ENCODE measurements around the gene CYP2U1. TPM values are rescaled to one million over a fixed set of nuclear protein-coding genes. Genes with fewer than 3 reads are reported as not detected.

CYP2U1 gene
- polyA plus RNA-seq, 1 donor, result 6.6 TPM

GRCh38 chr4:107977966-107978705 lies 46.8 kb downstream of the CYP2U1 start:
- H3K4me1 ChIP-seq (ENCODE audit: control insufficient read depth, insufficient read depth, low read length), result peaks cover 7% of the 10 kb centered on the region
- WGBS (ENCODE audit: insufficient coverage, low lambda C conversion rate), result no CpG with 5 or more reads among the region's 3 CpGs
- no peaks in the 10 kb centered on the region for H3K27me3 ChIP-seq (ENCODE audit: control insufficient read depth, insufficient read depth, low read length)
- no peak overlapping the region for H3K4me3 ChIP-seq (ENCODE audit: low read length)
- DNase-seq, result no peak
- no peaks in the 10 kb centered on the region for H3K36me3 ChIP-seq (ENCODE audit: control insufficient read depth, insufficient read depth, low read length)
- no peak overlapping the region for H3K27ac ChIP-seq (ENCODE audit: low read length)
- H3K9me3 ChIP-seq (ENCODE audit: control insufficient read depth, low read depth, low read length), result peaks cover 7% of the 10 kb centered on the region

GRCh38 chr4:107978716-107979451 lies 47.5 kb downstream of the CYP2U1 start:
- H3K27me3 ChIP-seq (ENCODE audit: control insufficient read depth, insufficient read depth, low read length), result no peaks in the 10 kb centered on the region
- no peak overlapping the region for H3K4me3 ChIP-seq (ENCODE audit: low read length)
- WGBS (ENCODE audit: insufficient coverage, low lambda C conversion rate), result 83% methylated on average over 1 of the region's 2 CpGs
- H3K9me3 ChIP-seq (ENCODE audit: control insufficient read depth, low read depth, low read length), result peaks cover 7% of the 10 kb centered on the region
- no peaks in the 10 kb centered on the region for H3K36me3 ChIP-seq (ENCODE audit: control insufficient read depth, insufficient read depth, low read length)
- peaks cover 1% of the 10 kb centered on the region for H3K4me1 ChIP-seq (ENCODE audit: control insufficient read depth, insufficient read depth, low read length)
- H3K27ac ChIP-seq (ENCODE audit: low read length), result no peak overlapping the region
- DNase-seq, result no peak

- H3K4me1 ChIP-seq (ENCODE audit: control insufficient read depth, insufficient read depth, low read length), result peaks cover 24% of the 10 kb centered on the region
- H3K27ac ChIP-seq (ENCODE audit: low read length), result peak overlapping the region; percentile 76
- H3K9me3 ChIP-seq (ENCODE audit: control insufficient read depth, low read depth, low read length), result no peaks in the 10 kb centered on the region
- H3K4me3 ChIP-seq (ENCODE audit: low read length), result peak overlapping the region; percentile 92
- WGBS (ENCODE audit: insufficient coverage, low lambda C conversion rate), result 80% methylated on average over 1 of the region's 10 CpGs
- no peaks in the 10 kb centered on the region for H3K27me3 ChIP-seq (ENCODE audit: control insufficient read depth, insufficient read depth, low read length)
- no peaks in the 10 kb centered on the region for H3K36me3 ChIP-seq (ENCODE audit: control insufficient read depth, insufficient read depth, low read length)
- DNase-seq, result peak in 1 of 2 donors; percentile 35
Measured at GRCh38 chr4:107987916-107988762, 56.8 kb downstream of the CYP2U1 start.

- no peak for DNase-seq
- H3K9me3 ChIP-seq (ENCODE audit: control insufficient read depth, low read depth, low read length), result no peaks in the 10 kb centered on the region
- peaks cover 24% of the 10 kb centered on the region for H3K4me1 ChIP-seq (ENCODE audit: control insufficient read depth, insufficient read depth, low read length)
Measured at GRCh38 chr4:107988763-107989035, 57.4 kb downstream of the CYP2U1 start.

DNA sequence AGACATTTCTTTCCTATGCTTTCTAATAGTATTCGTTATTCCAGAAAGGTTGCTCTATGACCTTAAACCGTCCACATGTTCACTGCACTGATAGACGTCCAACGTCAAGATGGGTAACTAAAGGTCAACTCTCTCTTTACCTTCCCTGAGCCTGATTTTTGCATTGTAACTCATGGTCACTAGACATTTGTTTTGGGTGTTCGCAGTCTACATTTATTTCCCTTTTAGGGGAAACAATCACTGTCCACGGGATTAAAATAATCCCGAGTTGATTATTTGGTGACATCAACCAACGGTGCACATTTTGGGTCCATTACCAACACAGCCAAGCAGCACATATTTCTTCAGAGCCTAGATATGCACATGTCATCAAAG lies 57.8 kb downstream of the CYP2U1 start:
- Histone ChIP-seq H3K4me3 (ENCODE audit: low read length) (peak overlapping the region; percentile 92), H3K27me3 (ENCODE audit: control insufficient read depth, insufficient read depth, low read length) (no peaks in the 10 kb centered on the region), H3K27ac (ENCODE audit: low read length) (peak overlapping the region; percentile 76), H3K4me1 (ENCODE audit: control insufficient read depth, insufficient read depth, low read length) (peaks cover 29% of the 10 kb centered on the region), H3K9me3 (ENCODE audit: control insufficient read depth, low read depth, low read length) (no peaks in the 10 kb centered on the region), H3K36me3 (ENCODE audit: control insufficient read depth, insufficient read depth, low read length) (no peaks in the 10 kb centered on the region)
- DNase-seq, result no peak
- 0% methylated on average over 4 of the region's 8 CpGs for WGBS (ENCODE audit: insufficient coverage, low lambda C conversion rate)

More at GRCh38 chr4:107988763-107989035, 57.4 kb downstream of the CYP2U1 start:
- Histone ChIP-seq H3K27me3 (ENCODE audit: control insufficient read depth, insufficient read depth, low read length) (no peaks in the 10 kb centered on the region), H3K36me3 (ENCODE audit: control insufficient read depth, insufficient read depth, low read length) (no peaks in the 10 kb centered on the region), H3K4me3 (ENCODE audit: low read length) (peak overlapping the region; percentile 92), H3K27ac (ENCODE audit: low read length) (peak overlapping the region; percentile 76)
- 60% methylated on average over 1 of the region's 5 CpGs for WGBS (ENCODE audit: insufficient coverage, low lambda C conversion rate)

DNA sequence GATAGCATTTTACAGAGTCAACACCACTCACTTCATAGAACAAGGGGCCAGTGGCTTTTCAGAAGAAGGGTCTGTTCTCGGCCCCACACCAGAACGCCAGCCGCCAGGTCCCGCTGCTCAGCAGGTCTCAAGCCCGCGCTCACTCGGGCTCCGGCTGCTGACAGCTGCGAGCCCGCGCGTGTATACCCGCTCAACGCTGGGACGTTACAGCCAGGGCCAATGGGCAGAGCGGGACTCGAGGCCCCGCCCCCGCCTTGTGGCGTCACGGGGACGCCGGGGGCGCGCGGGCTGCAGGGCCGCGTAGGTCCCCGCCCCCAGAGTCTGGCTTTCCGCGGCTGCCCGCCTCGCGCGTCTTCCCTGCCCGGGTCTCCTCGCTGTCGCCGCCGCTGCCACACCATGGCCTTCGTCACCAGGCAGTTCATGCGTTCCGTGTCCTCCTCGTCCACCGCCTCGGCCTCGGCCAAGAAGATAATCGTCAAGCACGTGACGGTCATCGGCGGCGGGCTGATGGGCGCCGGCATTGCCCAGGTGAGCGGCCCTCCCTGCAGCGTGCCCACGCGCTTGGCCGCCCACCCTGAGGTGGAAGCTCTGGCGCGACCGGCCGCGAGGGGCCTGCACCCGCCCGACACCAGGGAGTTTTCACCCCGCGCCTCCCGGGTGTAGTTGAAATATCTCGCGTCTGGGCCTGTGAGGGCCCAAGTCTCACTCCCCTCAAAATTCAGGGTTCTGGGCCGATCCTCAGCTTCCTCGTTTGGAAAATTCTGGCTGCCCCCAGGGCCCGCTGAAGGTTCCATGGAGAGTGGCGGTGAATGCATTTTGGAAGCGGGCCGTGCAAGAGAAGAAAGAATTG lies 58.4 kb downstream of the CYP2U1 start, which contains the start of gene HADH:
HADH (plus strand) TSS at position 353 of the 850 bp plus-strand sequence; CDS start at position 397, 44 bp downstream.
- H3K36me3 ChIP-seq (ENCODE audit: control insufficient read depth, insufficient read depth, low read length), result no peaks in the 10 kb centered on the region
- DNase-seq, result peak; percentile 96
- no peaks in the 10 kb centered on the region for H3K9me3 ChIP-seq (ENCODE audit: control insufficient read depth, low read depth, low read length)
- WGBS (ENCODE audit: insufficient coverage, low lambda C conversion rate), result no CpG with 5 or more reads among the region's 78 CpGs
- H3K27me3 ChIP-seq (ENCODE audit: control insufficient read depth, insufficient read depth, low read length), result no peaks in the 10 kb centered on the region
- H3K27ac ChIP-seq (ENCODE audit: low read length), result peak within 1 kb of the TSS; percentile 76
- peaks cover 32% of the 10 kb centered on the region for H3K4me1 ChIP-seq (ENCODE audit: control insufficient read depth, insufficient read depth, low read length)
- peak within 1 kb of the TSS; percentile 92 for H3K4me3 ChIP-seq (ENCODE audit: low read length)

DNA sequence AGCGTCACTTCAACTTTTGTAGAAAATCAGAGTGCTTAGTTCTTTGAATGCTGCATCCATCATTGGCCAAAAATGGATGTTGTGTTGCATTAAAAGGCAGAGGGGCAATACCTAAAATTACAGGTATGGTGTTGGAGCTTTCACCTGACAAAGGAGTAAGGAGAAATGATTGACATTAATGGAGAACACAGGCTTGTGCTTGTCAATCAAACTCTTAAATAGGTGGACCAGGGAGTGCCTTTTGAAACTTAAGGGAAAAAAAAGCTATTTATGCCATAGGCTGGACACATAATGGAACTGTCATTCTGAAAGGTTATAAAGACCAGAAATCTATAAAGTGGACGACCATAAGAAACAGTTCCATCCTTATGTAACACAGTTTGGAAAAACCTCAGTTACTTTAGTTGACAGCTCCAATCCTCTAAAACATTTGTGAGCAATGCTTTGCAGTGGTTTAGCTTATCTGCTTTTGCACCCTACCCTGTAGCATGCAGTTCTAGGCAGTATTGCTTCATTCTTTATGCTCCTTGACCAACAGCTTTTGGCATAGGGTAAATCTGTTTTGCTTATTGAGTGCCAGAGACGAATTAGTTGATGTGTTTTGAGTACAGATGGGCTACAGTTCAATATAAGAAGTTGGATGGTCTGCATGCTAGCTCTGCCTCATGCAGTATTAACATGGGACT lies 60.7 kb downstream of the CYP2U1 start:
- Histone ChIP-seq H3K27ac (ENCODE audit: low read length) (peak overlapping the region; percentile 76), H3K27me3 (ENCODE audit: control insufficient read depth, insufficient read depth, low read length) (no peaks in the 10 kb centered on the region), H3K4me3 (ENCODE audit: low read length) (peak overlapping the region; percentile 92), H3K4me1 (ENCODE audit: control insufficient read depth, insufficient read depth, low read length) (peaks cover 25% of the 10 kb centered on the region), H3K36me3 (ENCODE audit: control insufficient read depth, insufficient read depth, low read length) (peaks cover 12% of the 10 kb centered on the region), H3K9me3 (ENCODE audit: control insufficient read depth, low read depth, low read length) (no peaks in the 10 kb centered on the region)
- peak in 1 of 2 donors; percentile 34 for DNase-seq
- WGBS (ENCODE audit: insufficient coverage, low lambda C conversion rate), result 50% methylated on average over 2 of the region's 3 CpGs

- no peak for DNase-seq
- no CpG with 5 or more reads among the region's 3 CpGs for WGBS (ENCODE audit: insufficient coverage, low lambda C conversion rate)
Measured at GRCh38 chr4:107993969-107994368, 62.6 kb downstream of the CYP2U1 start.

GRCh38 chr4:107994894-107995293 lies 63.5 kb downstream of the CYP2U1 start:
- Histone ChIP-seq H3K27ac (ENCODE audit: low read length) (no peak overlapping the region), H3K4me1 (ENCODE audit: control insufficient read depth, insufficient read depth, low read length) (peaks cover 10% of the 10 kb centered on the region)

More at GRCh38 chr4:107993969-107994368, 62.6 kb downstream of the CYP2U1 start:
- Histone ChIP-seq H3K9me3 (ENCODE audit: control insufficient read depth, low read depth, low read length) (no peaks in the 10 kb centered on the region), H3K4me3 (ENCODE audit: low read length) (no peak overlapping the region), H3K4me1 (ENCODE audit: control insufficient read depth, insufficient read depth, low read length) (peaks cover 10% of the 10 kb centered on the region), H3K36me3 (ENCODE audit: control insufficient read depth, insufficient read depth, low read length) (peaks cover 23% of the 10 kb centered on the region), H3K27me3 (ENCODE audit: control insufficient read depth, insufficient read depth, low read length) (no peaks in the 10 kb centered on the region), H3K27ac (ENCODE audit: low read length) (peak overlapping the region; percentile 13)

More at GRCh38 chr4:107994894-107995293, 63.5 kb downstream of the CYP2U1 start:
- Histone ChIP-seq H3K27me3 (ENCODE audit: control insufficient read depth, insufficient read depth, low read length) (no peaks in the 10 kb centered on the region), H3K9me3 (ENCODE audit: control insufficient read depth, low read depth, low read length) (no peaks in the 10 kb centered on the region), H3K4me3 (ENCODE audit: low read length) (no peak overlapping the region), H3K36me3 (ENCODE audit: control insufficient read depth, insufficient read depth, low read length) (peaks cover 24% of the 10 kb centered on the region)
- no peak for DNase-seq
